DND-41 (cell line): Measurements from ENCODE around the gene MPP1.
"Not testable (repeated sequence)": the region's sequence is repeated elsewhere in the genome, so short reads cannot be mapped to it uniquely, and the experiment has no call there.

ENCODE experiments used
- ATAC-seq: fragments of 200-7000 bp; cut with Tn5 transposase; 3 replicates; pipeline ENCODE4 v1.9.1; 2021; ENCODE audit warnings: low read depth; ENCODE audit not compliant: insufficient read depth
- DNase-seq: peaks from one replicate; pipeline ENCODE4 v3.0.0-alpha.2; 2020
- H2AFZ ChIP-seq: 2 replicates; pipeline ENCODE4 v1.6.0; 2012; ENCODE audit warnings: low read depth, low read length
- H3K27ac ChIP-seq: 2 replicates; pipeline ENCODE4 v1.5.1; 2012; ENCODE audit warnings: low read length, inconsistent platforms
- H3K27me3 ChIP-seq: fragments of 200-600 bp; sonication (generic); 2 replicates; pipeline ENCODE4 v1.6.0; 2012; ENCODE audit warnings: low read length, mild to moderate bottlenecking, inconsistent platforms; ENCODE audit not compliant: insufficient read depth, poor library complexity
- H3K36me3 ChIP-seq: 2 replicates; pipeline ENCODE4 v1.5.1; 2012; ENCODE audit warnings: low read length, inconsistent platforms; ENCODE audit not compliant: insufficient read depth
- H3K4me1 ChIP-seq: 2 replicates; pipeline ENCODE4 v1.5.1; 2012; ENCODE audit warnings: mild to moderate bottlenecking, low read length; ENCODE audit not compliant: insufficient read depth
- H3K4me2 ChIP-seq: 2 replicates; pipeline ENCODE4 v1.6.0; 2012; ENCODE audit warnings: mild to moderate bottlenecking, moderate library complexity, low read length, inconsistent platforms; ENCODE audit not compliant: insufficient read depth
- H3K4me3 ChIP-seq, 2 experiments: fragments of 200-600 bp in 1 of 2; shearing (Covaris generic) in 1 of 2; 2 replicates each; pipeline ENCODE4 v1.5.1; 2012 to 2016; ENCODE audit warnings: inconsistent platforms in 2 of 2, low read length in 2 of 2, mild to moderate bottlenecking in 2 of 2, low read depth in 1 of 2, moderate library complexity in 1 of 2
- H3K79me2 ChIP-seq: 2 replicates; pipeline ENCODE4 v1.6.0; 2012; ENCODE audit warnings: low read length, inconsistent platforms; ENCODE audit not compliant: insufficient read depth
- H3K9ac ChIP-seq: 2 replicates; pipeline ENCODE4 v1.6.0; 2012; ENCODE audit warnings: low read depth, mild to moderate bottlenecking, inconsistent platforms, low read length, moderate library complexity
- H3K9me3 ChIP-seq: 2 replicates; pipeline ENCODE4 v1.5.1; 2012; ENCODE audit warnings: low read length, moderate library complexity, mild to moderate bottlenecking, inconsistent platforms; ENCODE audit not compliant: insufficient read depth, severe bottlenecking
- H4K20me1 ChIP-seq: 2 replicates; pipeline ENCODE4 v1.6.0; 2012; ENCODE audit warnings: low read length; ENCODE audit not compliant: insufficient read depth
- EZH2 ChIP-seq: IDR thresholded peaks from 3 replicates; pipeline ENCODE4 v1.6.1; 2012; ENCODE audit warnings: borderline replicate concordance, low read depth, mild to moderate bottlenecking, moderate library complexity, low read length, inconsistent platforms; ENCODE audit not compliant: severe bottlenecking
- TF ChIP-seq, protein P1 (sequence below): IDR thresholded peaks from 2 replicates; pipeline ENCODE4 v1.5.1; 2012; ENCODE audit warnings: borderline replicate concordance, low read length, moderate library complexity, mild to moderate bottlenecking; ENCODE audit not compliant: poor library complexity, severe bottlenecking; ENCODE audit errors: extremely low read depth

Gene MPP1

DNA sequence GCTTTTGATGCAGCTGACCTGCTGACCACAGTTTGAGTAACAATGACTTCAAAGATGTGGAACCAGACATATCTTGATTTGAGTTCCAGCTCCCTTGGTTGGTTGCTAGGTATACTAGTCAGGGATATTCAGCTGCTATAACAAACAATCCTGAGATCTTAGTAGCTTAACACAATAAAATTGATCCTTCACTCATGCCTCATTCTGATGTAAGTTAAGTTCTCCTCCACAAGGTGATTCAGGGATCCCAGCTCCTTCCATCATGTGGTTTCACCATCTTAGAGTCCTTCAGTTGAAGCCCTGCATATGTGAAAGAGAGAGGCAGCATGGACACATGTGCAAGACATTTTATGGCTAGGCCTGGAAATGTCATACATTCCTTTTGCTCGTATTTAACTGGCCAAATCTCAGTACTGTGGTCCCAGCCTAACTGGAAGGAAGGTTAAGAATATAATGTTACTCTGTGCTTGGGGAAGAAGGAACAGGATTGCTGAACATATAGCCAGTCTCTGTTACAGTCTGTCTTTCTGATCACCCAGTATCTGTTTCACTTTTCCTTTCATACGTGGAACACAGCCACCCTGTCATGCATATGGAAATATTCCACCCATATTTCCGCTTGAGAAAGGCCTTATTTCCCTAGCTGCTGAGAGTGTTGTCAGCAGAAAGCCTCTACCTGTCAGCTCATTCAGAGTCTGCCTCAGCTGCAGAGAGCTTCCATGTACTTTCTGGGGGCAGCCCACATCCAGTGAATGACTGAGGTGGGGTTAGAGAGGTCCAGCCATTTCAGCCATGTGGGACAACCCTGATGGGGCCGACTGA, 22.1 kb upstream of the MPP1 start:
- Histone ChIP-seq H3K36me3 (no peaks in the 10 kb centered on the region), H3K4me1 (0 out of 2 replicates have a peak, but pooled peaks cover 2% of the 10 kb centered on the region), H2AFZ (no peak overlapping the region), H3K9me3 (no peaks in the 10 kb centered on the region), H4K20me1 (no peaks in the 10 kb centered on the region), H3K4me3 (no peak overlapping the region), H3K27me3 (no peaks in the 10 kb centered on the region), H3K9ac (no peak overlapping the region), H3K4me2 (no peak overlapping the region), H3K79me2 (no peaks in the 10 kb centered on the region), H3K27ac (no peak overlapping the region)
- ATAC-seq = no peak; the same call in 2 of the 3 replicates
- DNase-seq = no peak
- TF ChIP-seq, protein P1, sequence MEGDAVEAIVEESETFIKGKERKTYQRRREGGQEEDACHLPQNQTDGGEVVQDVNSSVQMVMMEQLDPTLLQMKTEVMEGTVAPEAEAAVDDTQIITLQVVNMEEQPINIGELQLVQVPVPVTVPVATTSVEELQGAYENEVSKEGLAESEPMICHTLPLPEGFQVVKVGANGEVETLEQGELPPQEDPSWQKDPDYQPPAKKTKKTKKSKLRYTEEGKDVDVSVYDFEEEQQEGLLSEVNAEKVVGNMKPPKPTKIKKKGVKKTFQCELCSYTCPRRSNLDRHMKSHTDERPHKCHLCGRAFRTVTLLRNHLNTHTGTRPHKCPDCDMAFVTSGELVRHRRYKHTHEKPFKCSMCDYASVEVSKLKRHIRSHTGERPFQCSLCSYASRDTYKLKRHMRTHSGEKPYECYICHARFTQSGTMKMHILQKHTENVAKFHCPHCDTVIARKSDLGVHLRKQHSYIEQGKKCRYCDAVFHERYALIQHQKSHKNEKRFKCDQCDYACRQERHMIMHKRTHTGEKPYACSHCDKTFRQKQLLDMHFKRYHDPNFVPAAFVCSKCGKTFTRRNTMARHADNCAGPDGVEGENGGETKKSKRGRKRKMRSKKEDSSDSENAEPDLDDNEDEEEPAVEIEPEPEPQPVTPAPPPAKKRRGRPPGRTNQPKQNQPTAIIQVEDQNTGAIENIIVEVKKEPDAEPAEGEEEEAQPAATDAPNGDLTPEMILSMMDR = no peak
- no peak for TF ChIP-seq EZH2

DNA sequence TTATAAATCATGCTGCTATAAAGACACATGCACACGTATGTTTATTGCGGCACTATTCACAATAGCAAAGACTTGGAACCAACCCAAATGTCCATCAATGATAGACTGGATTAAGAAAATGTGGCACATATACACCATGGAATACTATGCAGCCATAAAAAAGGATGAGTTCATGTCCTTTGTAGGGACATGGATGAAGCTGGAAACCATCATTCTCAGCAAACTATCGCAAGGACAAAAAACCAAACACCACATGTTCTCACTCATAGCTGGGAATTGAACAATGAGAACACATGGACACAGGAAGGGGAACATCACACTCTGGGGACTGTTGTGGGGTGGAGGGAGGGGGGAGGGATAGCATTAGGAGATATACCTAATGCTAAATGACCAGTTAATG, 20.3 kb upstream of the MPP1 start:
- not testable (repeated sequence) for H3K27me3 ChIP-seq, H3K36me3 ChIP-seq, DNase-seq, H3K27ac ChIP-seq, ATAC-seq, H3K4me2 ChIP-seq, H3K4me3 ChIP-seq, H3K9me3 ChIP-seq, H3K9ac ChIP-seq, H3K79me2 ChIP-seq, H2AFZ ChIP-seq, H4K20me1 ChIP-seq, H3K4me1 ChIP-seq

DNA sequence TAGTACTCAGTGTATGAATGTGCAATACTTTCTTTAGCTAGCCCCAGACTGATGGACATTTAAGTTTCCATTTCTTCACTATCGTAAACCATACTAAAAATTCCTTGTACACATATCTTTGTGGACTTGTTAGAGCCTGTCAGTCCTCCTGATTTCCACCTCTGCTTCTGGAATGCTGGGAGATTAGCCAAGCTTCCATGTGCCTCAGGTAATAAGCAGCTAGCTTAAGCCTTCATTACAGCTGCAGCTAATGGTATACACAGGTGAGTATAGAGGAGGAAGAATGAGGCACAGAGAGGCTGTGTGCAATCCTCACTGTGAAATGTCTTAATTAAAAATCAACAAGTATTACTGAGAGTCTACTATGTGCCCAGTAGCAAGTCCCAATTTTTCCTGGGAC, 19.4 kb upstream of the MPP1 start:
- no peaks in the 10 kb centered on the region for H3K27me3 ChIP-seq
- no peak for ATAC-seq

DNA sequence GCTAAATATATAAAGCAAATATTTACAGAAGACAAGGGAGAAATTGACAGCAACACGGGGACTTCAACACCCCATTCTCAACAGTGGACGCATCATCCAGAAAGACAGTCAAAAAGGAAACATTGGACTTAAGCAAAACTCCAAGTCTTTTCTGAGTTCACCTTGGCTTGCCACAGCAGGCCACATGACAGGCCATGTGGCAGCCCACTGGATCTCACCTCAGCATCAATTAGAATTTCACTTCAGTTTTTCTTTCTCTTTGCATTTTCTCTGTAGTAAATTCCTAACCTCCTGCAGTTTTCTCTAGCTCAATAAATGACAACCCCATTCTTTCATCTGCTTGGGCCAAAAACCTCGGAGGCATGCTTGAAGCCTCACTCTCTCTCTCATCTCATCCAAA, 16.7 kb upstream of the MPP1 start:
- Histone ChIP-seq H3K27ac (no peak overlapping the region), H3K9me3 (no peaks in the 10 kb centered on the region), H3K79me2 (no peaks in the 10 kb centered on the region), H3K4me2 (no peak overlapping the region), H3K4me1 (no peaks in the 10 kb centered on the region), H3K9ac (no peak overlapping the region), H2AFZ (no peak overlapping the region), H3K27me3 (no peaks in the 10 kb centered on the region), H3K4me3 (no peak overlapping the region), H3K36me3 (no peaks in the 10 kb centered on the region), H4K20me1 (no peaks in the 10 kb centered on the region)
- no peak for TF ChIP-seq EZH2
- TF ChIP-seq, protein P1 = no peak
- ATAC-seq = no peak
- DNase-seq = no peak

More for the DNA sequence above, 19.4 kb upstream of the MPP1 start:
- no peak for DNase-seq
- no peaks in the 10 kb centered on the region for H3K36me3 ChIP-seq
- no peak overlapping the region for H3K27ac ChIP-seq
- H3K4me3 ChIP-seq = no peak overlapping the region
- no peak overlapping the region for H2AFZ ChIP-seq
- no peaks in the 10 kb centered on the region for H3K4me1 ChIP-seq
- no peaks in the 10 kb centered on the region for H4K20me1 ChIP-seq
- no peak overlapping the region for H3K9ac ChIP-seq
- H3K9me3 ChIP-seq = no peaks in the 10 kb centered on the region
- TF ChIP-seq, protein P1 = no peak
- no peak for TF ChIP-seq EZH2
- H3K4me2 ChIP-seq = no peak overlapping the region
- H3K79me2 ChIP-seq = no peaks in the 10 kb centered on the region
